K562 (cell line): ENCODE data around the gene BMP10. TPM values are rescaled to one million over a fixed set of nuclear protein-coding genes. Genes with fewer than 3 reads are reported as not detected.

Source experiments
- BRD4 ChIP-seq: fragments of 200-600 bp; sonication (generic); IDR thresholded peaks from 2 replicates; pipeline ENCODE4 v1.6.1; 2017; ENCODE audit warnings: inconsistent platforms
- GTF2A2 ChIP-seq: IDR thresholded peaks from 2 replicates; pipeline ENCODE4 v1.6.1; 2016; ENCODE audit warnings: mild to moderate bottlenecking, missing genetic modification characterization, missing compliant biosample characterization
- TCFL5 ChIP-seq: fragments of 250-450 bp; sonication (Bioruptor Pico); conservative IDR thresholded peaks from 2 replicates; pipeline ENCODE4 v1.6.1; 2021; ENCODE audit warnings: mild to moderate bottlenecking, moderate library complexity, matching md5 sums
- ZNF316 ChIP-seq: fragments of 450-650 bp; IDR thresholded peaks from 2 replicates; pipeline ENCODE4 v1.6.1; 2016
- polyA plus RNA-seq, 8 experiments: library from polyadenylated mRNA; depleted of rRNA in 4 of 8; stranded (reverse) in 5 of 8; unstranded in 3 of 8; fragments of >200 nt; fragmentation: Nextera tagmentation in 2 of 8; fragmentation: Illumina TruSeq in 1 of 8; extraction: Ambion mirVana in 2 of 8; extraction: Trizol in 1 of 8; gene quantifications; 2 replicates each; pipeline versions ENCODE4 v1.2.1 to v1.2.3, GENCODE V29; 2011 to 2014; ENCODE audit warnings: inconsistent platforms in 1 of 8, missing spikeins in 1 of 8
- total RNA-seq, 7 experiments: library from RNA; depleted of rRNA in 6 of 7; stranded (reverse); fragments of >200 nt in 6 of 7; fragmentation: Illumina TruSeq in 2 of 7; extraction: Trizol in 2 of 7; gene quantifications; 2 replicates each; pipeline versions ENCODE4 v1.2.1 to v1.2.3, GENCODE V29; 2011 to 2021; ENCODE audit warnings: low replicate concordance in 1 of 7
- TF ChIP-seq, protein P1 (sequence below): fragments of 200-800 bp; sonication (Bioruptor generic); IDR thresholded peaks from 2 replicates; pipeline ENCODE4 v1.6.1; 2016; ENCODE audit warnings: missing genetic modification characterization, missing compliant biosample characterization

BMP10 gene
- total and polyA plus RNA-seq, 9 of the 15 experiments (the other 6 are each of a cell fraction or from before 2014, with no cell fraction given) = 0.11 to 0.91 (median 0.43) TPM

DNA sequence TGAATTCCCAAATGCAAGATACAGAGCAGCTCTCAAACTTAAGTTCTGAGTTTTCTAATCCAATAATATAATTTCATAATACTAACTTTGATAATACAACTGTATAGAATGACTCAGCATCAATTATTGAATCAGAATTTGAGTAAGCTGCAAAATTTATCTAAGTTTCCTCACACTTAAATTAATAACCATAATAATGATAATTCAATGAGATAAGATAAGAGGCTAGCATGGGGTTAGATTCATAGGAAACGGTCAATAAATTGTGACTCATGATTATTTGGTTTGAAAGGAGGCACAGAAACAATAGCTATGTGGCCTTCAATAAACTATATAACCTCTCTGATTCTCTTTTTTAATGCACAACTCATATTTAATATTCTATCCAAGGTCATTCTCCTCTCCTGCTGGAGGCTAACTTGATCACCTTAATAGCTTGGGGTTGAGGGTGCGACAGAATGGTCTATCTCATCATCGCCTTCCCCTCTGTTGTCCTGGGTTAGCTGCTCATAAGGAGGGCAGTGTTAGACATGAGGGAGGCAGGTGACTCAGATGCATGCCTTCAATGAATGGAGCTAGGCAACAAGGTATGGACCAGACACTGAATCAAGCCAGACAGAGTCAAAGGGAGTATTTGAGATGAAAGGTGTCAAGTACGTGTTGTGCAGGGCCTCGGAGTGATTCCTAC is 36.2 kb upstream of the BMP10 start (continued):
- TF ChIP-seq, protein P1, sequence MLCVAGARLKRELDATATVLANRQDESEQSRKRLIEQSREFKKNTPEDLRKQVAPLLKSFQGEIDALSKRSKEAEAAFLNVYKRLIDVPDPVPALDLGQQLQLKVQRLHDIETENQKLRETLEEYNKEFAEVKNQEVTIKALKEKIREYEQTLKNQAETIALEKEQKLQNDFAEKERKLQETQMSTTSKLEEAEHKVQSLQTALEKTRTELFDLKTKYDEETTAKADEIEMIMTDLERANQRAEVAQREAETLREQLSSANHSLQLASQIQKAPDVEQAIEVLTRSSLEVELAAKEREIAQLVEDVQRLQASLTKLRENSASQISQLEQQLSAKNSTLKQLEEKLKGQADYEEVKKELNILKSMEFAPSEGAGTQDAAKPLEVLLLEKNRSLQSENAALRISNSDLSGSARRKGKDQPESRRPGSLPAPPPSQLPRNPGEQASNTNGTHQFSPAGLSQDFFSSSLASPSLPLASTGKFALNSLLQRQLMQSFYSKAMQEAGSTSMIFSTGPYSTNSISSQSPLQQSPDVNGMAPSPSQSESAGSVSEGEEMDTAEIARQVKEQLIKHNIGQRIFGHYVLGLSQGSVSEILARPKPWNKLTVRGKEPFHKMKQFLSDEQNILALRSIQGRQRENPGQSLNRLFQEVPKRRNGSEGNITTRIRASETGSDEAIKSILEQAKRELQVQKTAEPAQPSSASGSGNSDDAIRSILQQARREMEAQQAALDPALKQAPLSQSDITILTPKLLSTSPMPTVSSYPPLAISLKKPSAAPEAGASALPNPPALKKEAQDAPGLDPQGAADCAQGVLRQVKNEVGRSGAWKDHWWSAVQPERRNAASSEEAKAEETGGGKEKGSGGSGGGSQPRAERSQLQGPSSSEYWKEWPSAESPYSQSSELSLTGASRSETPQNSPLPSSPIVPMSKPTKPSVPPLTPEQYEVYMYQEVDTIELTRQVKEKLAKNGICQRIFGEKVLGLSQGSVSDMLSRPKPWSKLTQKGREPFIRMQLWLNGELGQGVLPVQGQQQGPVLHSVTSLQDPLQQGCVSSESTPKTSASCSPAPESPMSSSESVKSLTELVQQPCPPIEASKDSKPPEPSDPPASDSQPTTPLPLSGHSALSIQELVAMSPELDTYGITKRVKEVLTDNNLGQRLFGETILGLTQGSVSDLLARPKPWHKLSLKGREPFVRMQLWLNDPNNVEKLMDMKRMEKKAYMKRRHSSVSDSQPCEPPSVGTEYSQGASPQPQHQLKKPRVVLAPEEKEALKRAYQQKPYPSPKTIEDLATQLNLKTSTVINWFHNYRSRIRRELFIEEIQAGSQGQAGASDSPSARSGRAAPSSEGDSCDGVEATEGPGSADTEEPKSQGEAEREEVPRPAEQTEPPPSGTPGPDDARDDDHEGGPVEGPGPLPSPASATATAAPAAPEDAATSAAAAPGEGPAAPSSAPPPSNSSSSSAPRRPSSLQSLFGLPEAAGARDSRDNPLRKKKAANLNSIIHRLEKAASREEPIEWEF (CRISPR knock-in tag) = 0 out of 2 replicates have a peak, but pooled peaks have one; percentile 34
- 0 out of 2 replicates have a peak, but pooled peaks have one; percentile 25 for TF ChIP-seq GTF2A2 (tag)
- TF ChIP-seq TCFL5 (CRISPR knock-in tag) = no peak
- no peak for TF ChIP-seq BRD4
- peak; percentile 10; the same call in 1 of the 2 replicates for TF ChIP-seq ZNF316
